Stimulated activated CD4-positive, alpha-beta T cell treated with anti-CD3 and anti-CD28 coated beads, TNF-alpha, amount 100 ng/mL, for 24 hours (primary cell): Measurements from ENCODE around the gene ANKRD10.

Experiments used
- DNase-seq, 3 experiments: peaks; one replicate each; pipeline ENCODE4 v3.0.0-alpha.2; 2020; ENCODE audit warnings: low read depth in 3 of 3

ANKRD10 gene

DNA sequence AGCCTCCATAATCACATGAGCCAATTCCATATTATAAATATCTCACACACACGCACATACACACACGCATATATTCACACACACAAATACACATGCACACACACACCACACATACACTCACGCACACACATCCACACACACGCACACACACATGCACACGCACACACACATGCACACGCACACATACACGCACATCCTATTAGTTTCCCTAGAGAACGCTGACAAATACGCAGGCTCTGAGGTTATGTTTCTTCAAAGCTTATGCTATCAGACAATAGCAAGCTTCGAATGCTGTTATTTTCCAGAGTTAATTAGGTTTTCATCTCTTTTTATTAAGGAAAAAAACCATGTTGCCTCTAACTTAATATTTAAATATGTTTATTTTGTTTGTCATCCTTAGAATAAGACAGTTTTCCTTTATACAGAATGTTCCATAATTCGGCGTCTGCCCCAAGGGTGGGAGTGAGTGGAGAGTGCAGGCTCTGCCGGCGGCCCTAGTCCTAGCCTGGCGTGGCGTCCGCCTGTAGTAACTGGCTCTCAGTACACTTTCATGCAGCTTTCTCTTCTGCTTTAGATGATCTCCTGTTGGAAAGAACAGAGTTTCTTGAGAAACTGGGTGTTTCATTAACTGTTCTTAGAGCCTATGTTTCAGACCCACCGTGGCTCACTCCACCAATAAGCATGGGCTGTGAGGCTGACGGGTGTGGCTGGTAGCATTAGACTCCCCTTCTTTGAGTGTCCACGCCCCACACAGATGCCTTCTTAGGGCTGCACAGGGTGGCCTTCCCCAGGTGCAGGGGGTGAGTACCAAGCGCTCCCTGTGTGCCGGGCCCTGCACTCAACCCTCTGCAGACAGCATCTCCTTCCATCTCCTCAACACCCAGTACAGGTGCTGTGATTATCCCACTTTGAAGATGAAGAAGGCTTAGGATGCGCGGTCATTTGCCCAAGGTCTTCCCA lies 30.4 kb upstream of the ANKRD10 start:
- no peak for DNase-seq

DNA sequence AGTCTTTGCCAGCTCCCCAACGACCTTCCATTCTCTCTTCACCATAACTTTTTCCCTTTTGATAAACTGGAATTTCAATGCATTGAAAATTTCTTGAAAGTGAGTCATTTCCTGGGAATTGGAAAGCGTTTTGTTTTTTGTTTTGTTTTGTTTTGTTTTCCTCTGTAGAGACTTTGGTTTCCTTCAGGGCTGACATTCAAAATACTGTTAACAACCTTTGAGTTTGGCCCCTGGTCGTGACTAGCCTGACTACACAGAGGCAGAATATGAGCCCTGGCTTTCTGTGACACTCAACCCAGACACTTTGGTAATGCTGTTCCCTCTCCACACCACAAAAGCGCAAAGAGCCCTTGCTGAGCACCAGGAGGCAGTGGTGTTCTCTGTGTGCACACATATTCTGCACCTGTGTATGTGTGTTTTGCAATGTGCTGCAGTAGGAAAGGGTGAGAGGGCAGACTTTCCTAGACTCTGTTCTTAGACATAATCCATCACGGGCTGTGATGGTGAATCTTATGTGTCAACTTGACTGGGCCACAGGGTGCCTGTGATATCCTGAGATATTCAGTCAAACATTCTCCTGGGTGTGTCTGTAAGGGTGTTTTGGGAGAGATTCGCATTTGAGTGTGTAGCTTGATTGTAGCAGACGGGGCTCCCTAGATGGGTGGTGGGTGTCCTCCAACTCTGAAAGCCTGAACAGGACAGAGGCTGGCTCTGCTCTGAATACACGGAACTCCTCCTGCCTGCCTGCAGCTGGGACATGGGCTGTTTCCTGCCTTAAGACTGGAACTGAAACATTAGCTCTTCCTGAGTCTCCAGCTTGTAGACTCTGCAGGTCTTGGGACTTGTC lies 29.5 kb upstream of the ANKRD10 start:
- peak in 1 of 3 experiments; percentile 16 for DNase-seq

DNA sequence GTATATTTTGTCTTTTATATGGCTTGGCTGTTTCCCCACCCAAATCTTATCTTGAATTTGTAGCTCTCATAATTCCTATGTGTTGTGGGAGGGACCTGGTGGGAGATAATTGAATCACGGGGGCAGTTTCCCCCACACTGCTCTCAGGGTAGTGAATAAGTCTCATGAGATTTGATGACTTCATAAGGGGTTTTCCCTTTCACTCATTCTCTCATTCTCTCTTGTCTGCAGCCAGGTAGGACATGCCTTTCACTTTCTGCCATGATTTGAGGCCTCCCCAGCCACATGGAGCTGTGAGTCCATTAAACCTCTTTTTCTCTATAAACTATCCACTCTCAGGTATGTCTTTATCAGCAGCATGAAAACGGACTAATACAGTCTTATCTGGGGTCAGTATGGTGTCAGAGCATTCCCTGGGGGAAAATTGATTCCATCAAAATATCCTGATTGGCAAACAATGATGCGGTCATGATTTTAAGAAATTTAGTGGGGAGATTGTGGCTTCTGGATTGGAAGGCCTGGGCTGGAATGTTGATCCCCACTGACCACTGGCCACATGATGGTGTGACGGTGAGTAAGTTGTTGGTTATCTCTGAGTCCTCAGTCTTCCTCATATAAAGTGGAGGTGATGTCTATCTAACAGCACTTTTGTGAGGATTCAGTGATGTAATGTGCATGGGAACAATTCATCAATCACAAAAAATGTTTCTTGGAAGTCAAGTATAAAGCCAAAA lies 27.5 kb upstream of the ANKRD10 start:
- peak; percentile 7 to 45 (median 13) for DNase-seq

DNA sequence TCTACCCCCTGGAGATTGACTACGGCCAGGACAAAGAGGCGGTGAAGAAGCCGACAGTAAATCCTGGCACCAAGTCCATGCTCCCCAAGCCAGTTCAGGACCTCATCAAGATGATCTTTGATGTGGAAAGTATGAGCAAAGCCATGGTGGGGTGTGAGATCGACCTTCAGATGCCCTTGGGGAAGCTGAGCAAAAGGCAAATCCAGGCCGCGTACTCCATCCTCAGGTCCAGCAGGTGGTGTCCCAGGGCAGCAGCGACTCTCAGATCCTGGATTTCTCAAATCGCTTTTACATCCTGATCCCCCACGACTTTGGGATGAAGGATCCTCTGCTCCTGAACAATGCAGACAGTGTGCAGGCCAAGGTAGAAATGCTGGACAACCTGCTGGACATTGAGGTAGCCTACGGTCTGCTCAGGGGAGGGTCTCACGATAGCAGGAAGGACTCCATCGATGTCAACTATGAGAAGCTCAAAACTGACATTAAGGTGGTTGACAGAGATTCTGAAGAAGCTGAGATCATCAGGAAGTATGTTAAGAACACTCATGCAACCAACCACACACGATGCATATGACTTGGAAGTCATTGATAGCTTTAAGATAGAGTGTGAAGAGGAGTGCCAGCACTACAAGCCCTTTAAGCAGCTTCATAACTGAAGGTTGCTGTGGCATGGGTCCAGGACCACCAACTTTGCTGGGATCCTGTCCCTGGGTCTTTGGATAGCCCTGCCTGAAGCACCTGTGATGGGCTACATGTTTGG lies 24.0 kb upstream of the ANKRD10 start:
- DNase-seq = no peak

DNA sequence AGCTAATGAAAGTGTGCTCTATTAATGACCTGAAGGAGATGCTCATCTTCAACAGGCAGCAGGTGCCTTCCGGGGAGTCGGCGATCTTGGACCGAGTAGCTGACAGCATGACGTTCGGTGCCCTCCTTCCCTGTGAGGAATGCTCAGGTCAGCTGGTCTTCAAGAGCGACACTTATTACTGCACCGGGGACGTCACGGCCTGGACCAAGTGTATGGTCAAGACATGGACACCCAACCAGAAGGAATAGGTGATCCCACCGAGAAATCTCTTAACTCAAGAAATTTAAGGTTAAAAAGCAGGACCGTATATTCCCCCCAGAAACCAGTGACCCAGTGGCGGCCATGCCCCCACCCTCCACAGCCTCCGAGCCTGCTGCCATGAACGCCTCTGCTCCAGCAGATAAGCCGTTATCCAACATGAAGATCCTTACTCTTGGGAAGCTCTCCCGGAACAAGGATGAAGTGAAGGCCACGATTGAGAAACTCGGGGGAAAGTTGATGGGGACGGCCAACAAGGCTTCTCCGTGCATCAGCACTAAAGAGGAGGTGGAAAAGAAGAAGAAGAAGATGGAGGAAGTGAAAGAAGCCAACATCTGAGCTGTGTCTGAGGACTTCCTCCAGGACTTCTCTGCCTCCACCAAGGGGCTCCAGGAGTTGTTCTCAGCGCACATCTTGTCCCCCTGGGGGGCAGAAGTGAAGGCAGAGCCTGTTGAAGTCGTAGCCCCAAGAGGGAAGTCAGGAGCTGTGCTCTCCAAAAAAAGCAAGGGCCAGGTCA lies 22.8 kb upstream of the ANKRD10 start:
- DNase-seq = no peak

DNA sequence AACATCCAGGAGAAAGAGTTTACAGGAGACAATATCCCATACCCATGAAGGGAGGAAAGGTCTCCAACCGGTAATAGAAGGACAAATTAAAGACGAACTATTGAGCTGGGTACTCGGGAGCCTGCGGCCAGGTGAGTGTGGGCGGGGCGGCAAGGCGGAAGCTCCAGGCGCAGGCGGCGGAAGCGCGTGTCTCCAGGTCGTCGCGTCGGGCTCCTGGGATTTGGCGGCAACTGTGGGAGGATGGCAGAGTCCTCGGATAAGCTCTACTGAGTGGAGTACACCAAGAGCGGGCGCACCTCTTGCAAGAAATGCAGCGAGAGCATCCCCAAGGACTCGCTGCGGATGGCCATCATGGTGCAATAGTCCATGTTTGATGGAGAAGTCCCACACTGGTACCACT lies 21.6 kb upstream of the ANKRD10 start:
- DNase-seq = no peak

DNA sequence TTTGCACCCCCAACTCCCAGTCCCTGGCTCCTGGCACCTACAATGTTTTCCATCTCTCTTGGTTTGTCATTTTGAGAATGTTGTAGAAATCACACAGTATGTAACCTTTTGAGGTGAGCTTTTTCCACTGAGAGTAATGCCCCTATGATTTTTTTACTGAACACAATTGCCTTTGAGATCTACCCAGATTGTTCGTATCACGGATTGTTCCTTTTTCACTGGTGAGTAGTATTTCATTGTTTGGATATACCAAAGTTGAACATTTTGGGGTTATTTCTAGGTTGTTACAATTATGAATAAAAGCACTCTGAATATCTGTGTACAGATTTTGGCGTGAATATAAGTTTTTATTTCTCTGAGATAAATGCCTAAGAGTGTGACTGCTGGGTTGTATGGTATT lies 17.7 kb upstream of the ANKRD10 start:
- no peak for DNase-seq

DNA sequence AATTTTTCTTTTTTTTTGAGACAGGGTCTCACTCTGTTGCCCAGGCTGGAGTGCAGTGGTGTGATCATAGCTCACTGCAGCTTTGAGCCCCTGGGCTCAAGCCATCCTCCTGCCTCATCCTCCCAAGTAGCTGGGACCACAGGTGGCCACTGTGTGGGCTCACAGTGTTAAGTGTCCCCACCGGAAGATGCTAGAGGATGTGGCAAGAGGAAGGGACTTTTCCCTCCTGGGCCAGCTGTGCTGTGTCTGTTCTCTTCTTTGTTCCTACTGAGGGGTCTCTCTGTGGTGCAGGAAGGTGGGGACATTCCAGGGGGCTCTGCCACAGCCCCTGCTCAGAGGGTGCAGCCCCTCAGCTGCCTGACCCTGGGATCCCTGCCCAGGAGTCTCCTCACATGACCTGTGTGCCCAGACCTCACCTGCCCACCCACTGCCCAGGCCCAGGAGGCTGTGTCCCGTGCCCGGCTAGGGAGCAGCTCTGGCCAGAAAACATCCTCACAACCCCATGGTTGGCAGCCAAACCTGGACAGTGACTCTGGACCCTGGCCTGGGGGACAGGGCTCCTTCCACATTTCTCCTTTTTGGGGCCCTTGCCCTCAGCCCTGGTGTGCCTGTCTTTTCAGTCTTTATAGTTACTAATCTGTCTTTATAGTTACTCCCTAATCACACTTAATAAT lies 14.4 kb upstream of the ANKRD10 start:
- DNase-seq = no peak

DNA sequence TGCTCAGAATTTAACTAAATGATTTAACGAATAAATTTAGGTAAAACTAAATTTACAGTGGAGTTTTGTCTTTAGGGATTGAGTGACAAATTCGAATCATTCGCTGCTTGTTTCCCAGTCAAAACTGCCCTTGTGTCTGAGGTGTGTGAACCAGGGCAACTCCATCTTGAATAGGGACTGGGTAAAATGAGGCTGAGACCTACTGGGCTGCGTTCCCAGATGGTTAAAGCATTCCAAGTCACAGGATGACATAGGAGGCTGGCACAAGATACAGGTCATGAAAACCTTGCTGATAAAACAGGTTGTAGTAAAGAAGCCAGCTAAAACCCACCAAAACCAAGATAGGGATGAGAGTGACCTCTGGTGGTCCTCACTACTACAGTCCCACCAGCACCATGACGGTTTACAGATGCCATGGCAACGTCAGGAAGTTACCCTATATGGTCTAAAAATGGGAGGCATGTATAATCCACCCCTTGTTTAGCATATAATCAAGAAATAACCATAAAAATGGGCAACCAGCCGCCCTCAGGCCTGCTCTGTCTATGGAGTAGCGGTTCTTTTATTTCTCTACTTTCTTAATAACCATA lies 10.2 kb upstream of the ANKRD10 start:
- no peak for DNase-seq

DNA sequence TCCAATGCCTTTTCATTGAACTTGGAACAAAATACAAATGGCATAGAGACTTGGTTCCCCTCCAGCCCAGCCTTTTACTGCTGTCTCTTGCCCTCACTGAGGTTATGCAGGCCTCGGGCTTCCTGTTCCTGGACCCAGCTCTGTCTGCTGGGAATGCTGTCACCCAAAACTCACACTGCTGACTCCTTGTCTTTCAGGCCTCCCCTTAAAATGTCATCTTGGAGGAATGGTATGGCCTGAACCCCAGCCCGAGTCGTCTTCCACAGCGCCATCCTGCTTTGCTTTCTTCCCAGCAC lies 9.7 kb upstream of the ANKRD10 start:
- no peak for DNase-seq

DNA sequence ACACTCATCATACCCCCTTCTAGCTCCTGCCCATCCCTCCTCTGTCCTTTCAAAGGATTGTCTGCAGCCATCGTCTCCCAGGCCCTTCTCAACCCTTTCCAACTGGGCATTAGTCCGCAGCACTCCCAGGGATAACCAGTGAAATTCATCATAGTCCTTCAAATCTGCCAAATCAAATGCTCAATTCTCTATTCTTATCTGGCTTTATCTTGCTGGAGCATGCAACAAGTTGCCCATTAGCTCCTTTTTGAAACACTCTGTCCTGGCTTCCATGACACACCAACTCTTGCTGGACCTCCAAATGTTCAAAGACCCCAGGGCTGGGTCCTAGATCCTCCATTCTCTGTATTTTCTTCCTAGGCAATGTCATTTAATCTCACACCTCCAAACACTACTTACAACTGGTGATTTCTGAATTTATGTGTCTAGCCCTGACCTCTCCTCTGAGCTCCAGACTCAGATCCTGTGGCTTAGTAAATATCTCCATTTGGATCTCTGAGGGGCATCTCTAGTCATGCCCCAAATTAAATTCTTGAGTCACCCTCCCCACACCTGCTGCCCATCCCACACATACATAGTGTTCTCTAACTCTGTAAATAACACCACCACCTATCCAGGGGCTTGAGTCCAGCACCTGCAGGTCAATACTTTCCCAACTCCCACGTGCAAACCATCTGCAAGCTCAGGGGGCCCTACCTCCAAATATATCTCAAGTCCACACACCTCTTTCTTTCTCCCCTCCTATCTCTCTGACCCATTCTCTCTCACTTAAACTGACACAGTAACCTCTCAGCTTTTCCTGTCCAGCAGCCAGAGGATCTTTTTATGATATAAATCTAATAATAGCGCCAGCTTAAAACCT lies 9.1 kb upstream of the ANKRD10 start:
- no peak for DNase-seq

DNA sequence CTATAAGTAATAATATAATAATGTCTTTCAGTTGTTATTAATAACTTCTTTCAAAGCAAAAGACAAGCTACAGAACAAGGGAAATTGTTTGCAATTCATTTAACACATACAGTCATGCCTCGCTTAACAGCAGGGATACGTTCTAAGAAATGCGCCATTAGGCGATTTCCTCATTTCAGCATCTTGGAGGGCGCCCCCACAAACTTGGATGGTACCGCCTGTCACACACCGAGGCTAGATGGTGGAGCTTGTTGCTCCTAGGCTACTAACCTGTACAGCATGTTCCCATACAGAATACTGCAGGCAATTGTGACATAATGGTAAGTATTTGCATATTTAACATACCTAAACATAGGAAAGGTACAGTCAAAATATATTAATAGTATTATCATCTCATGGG lies 8.2 kb upstream of the ANKRD10 start:
- no peak for DNase-seq

DNA sequence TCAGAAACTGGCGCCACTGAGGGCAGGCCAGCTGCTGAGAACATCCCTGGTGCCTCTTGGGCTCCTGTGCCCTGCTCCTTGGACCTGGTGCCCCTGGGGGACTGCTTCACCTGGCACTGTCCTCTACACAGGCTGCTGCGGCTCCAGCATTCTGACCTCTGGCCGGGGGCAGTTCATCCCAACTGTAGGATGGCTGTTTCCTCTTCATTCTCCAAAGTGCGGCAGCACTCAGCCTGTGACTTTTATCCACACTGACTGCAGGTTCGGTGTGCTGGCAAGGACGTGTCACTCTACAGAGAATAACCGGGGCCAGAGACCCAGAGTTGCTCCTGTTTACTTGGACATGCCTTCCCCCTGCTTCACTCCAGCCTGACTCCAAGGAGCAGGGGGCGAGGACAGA lies 7.6 kb upstream of the ANKRD10 start:
- no peak for DNase-seq

DNA sequence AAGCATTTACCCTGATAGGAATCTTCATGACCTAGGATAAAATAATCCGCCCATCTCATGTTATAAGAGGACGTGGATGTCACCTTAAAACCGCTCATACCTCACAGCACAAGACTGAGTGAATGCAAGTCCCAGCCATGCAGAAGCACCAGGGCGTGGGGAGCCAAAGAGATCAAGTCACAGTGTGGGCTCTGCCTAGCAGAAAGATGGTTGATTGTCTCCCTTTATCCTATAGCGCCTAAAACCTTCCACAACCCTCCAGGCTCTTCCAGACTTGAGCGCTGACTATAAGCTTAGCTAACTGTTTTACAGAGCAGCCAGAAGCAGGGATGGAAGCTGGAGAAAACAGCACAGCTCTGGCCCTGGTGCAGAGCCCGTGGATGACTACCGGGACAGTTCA lies 6.8 kb upstream of the ANKRD10 start:
- no peak for DNase-seq

DNA sequence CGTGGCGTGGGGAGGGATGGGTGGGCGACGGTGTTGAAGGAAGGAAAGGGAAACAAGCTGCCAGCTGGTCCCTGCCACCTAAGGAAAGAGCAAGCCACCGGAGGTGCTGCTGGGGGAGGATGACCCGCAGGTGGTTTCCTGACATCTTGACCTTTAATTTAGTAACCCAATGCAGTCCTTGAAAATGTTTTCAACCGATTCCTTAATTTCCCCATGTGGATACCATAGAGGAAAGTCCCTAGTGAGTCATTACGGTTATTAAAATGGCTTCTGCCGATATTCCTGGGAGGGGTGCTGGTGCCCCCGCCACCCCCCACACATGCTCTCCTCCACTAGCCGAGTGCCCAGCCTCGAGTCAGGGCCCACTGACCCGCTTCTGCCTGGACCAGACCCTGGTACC lies 6.3 kb upstream of the ANKRD10 start:
- no peak for DNase-seq

DNA sequence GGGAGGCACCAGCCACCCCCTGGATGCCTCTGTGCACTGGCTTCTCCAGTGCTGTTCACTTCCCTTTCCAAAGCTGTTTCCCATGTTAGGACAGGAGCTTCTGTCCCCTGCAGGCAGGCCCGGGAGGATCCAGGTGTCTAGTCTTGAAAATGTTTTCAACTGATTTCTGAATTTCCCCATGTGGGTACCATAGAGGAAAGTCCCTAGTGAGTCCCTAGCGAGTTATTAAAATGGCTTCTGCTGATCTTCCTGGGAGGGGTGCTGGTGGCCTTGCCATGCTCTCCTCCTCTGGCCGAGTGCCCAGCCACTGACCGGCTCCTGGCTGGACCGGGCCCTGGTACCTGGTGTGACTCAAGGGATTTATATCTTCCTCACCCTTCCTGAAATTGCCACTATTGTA lies 5.2 kb upstream of the ANKRD10 start:
- no peak for DNase-seq

DNA sequence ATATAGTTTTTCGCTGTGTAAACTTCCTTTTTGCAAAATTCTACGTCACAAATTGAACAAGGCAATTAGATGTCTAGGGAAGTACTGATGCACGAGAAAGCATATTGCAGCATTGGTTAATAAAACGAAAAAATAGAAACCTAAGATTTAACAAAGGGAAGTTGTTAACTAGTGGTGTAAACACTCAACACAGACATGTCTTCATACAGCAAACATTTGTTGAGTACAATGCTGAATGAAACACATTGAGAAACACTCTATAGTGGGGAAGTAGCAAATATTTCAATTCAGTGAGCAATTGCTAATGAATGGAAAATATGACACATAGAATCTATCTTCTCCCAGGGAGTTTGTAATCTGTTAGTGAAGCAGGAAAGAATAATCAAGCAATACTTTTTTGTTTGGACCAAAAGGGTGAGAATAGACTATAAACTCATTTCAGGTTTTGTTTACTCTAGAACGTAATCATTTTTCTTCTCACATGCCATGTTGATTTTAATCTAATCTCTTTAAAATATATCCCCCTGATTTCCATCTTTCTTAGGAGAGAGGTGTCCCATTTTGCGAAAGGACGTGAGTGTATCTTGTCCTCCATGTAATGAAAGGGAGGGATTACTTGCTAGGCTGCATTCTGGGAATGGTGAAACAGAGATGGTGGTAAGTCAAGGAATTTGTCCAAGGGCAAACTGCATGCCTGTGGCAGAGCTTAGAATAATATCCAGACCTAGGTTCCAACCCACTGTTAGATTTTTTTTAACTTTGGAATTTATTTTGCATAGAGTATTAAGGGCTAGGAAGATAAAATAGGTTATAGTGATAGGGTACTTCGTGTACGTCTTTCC lies 1.7 kb upstream of the ANKRD10 start:
- DNase-seq = no peak

DNA sequence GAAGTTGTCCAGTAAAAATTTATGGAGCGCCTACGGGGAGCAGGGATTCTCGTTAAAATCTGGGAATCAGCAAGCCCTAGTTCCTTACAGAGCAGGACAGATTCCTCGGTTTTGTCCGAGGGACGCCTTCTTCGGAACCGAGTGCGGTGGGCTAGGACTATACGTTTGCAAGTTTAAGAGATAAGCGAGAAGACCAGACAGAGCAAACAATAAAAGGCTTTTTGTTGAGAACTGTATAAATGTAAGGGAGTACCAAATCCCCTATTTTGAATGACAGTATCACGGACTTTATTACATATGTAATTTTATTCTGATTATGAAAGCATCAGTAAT lies 971 bp upstream of the ANKRD10 start:
- no peak for DNase-seq
